ENCODE data around the gene RNF111. TPM values are rescaled to one million over a fixed set of nuclear protein-coding genes. Genes with fewer than 3 reads are reported as not detected.

The RNF111 gene
- total and polyA plus RNA-seq, 9 of the 15 experiments (the other 6 are each of a cell fraction or from before 2014, with no cell fraction given): 7.9 to 26.0 (median 14.4) TPM

GRCh38 chr15:59008086-59008485 is 20.6 kb downstream of the RNF111 start:
- intact Hi-C loops (cut with micrococcal nuclease): no loop called here
- DNase-seq (ENCODE audit: extremely low read depth in 1 of 4, low spot score in 3 of 4): no peak

More at GRCh38 chr15:59008086-59008485, 20.6 kb downstream of the RNF111 start:
- Histone ChIP-seq H3K27ac (ENCODE audit: extremely low read depth, low read depth, low read length) (no peak overlapping the region), H3K9me3 (replicated peaks; ENCODE audit: control insufficient read depth, insufficient read depth, low read depth, low read length) (no peaks in the 10 kb centered on the region), H3K27me3 (ENCODE audit: control insufficient read depth in 2 of 2, insufficient read depth in 2 of 2, low read length in 2 of 2) (no peaks in the 10 kb centered on the region), H4K20me1 (replicated peaks; ENCODE audit: control insufficient read depth, insufficient read depth, low read length) (no peaks in the 10 kb centered on the region), H3K79me2 (ENCODE audit: control insufficient read depth, insufficient read depth, low read length) (peaks cover 93% of the 10 kb centered on the region), H2AFZ (ENCODE audit: low read depth, low read length) (no peak overlapping the region), H3K9ac (ENCODE audit: insufficient read depth in 1 of 2, low read depth in 2 of 2, low read length in 2 of 2) (no peak overlapping the region), H3K4me3 (no peak overlapping the region), H3K36me3 (ENCODE audit: control insufficient read depth, insufficient read depth, low read length) (peaks cover 27% of the 10 kb centered on the region; the same call in 2 of the 3 replicates), H3K9me1 (ENCODE audit: control insufficient read depth, insufficient read depth, low read length) (no peaks in the 10 kb centered on the region), H3K4me1 (replicated peaks in 1 of 2; ENCODE audit: control insufficient read depth in 2 of 2, insufficient read depth in 2 of 2, low read length in 2 of 2) (peaks cover 9 to 14% of the 10 kb centered on the region in 2 experiments; a peak in 3 of 5 replicates), H3K4me2 (ENCODE audit: insufficient read depth, low read length) (no peak overlapping the region)
- ATAC-seq (no peak), FAIRE-seq (no peak)
- in situ Hi-C loops (cut with MboI): no loop called here
- ChIA-PET CTCF (ENCODE audit: low intra/inter-chr PET ratio) (no interaction called here), POLR2A (no interaction called here)
- no TSS peak for BruUV-seq (replicated peaks)
- TF ChIP-seq CBX2 (IDR thresholded peaks at IDR 0.05; ENCODE audit: insufficient read depth, low read length, poor library complexity, severe bottlenecking): no peak
- no peak for TF ChIP-seq ZBTB2 (IDR thresholded peaks at IDR 0.05)
- TF ChIP-seq RBM25 (IDR thresholded peaks at IDR 0.05; ENCODE audit: low read depth, low read length, severe bottlenecking): no peak
- no peak for TF ChIP-seq HINFP (tag; conservative IDR thresholded peaks at IDR 0.05; ENCODE audit: low read depth)
- TF ChIP-seq NONO (IDR thresholded peaks at IDR 0.05; ENCODE audit: low read depth in 2 of 2, low read length in 1 of 2): no peak
- TF ChIP-seq SIN3A (IDR thresholded peaks at IDR 0.05; ENCODE audit: borderline replicate concordance in 2 of 2, control insufficient read depth in 1 of 2, low read depth in 2 of 2, low read length in 2 of 2): no peak
- TF ChIP-seq NUFIP1 (IDR thresholded peaks at IDR 0.05; ENCODE audit: partially characterized antibody): no peak
- no peak for TF ChIP-seq FOS (IDR thresholded peaks at IDR 0.05; ENCODE audit: extremely low read depth, insufficient read length)
- no peak for TF ChIP-seq USF2 (CRISPR knock-in tag; IDR thresholded peaks at IDR 0.05)
- TF ChIP-seq PCBP2 (IDR thresholded peaks at IDR 0.05; ENCODE audit: low read depth, low read length, poor library complexity, severe bottlenecking): no peak
- TF ChIP-seq CSDE1 (IDR thresholded peaks at IDR 0.05): no peak
- no peak for TF ChIP-seq TRIM28 (IDR thresholded peaks at IDR 0.05)
- no peak for TF ChIP-seq BRF2 (IDR thresholded peaks at IDR 0.05; ENCODE audit: borderline replicate concordance, insufficient read depth, insufficient read length)
- no peak for TF ChIP-seq NCOA6 (IDR thresholded peaks at IDR 0.05)
- TF ChIP-seq GABPA (tag; conservative IDR thresholded peaks at IDR 0.05; ENCODE audit: low read depth): no peak
- WGBS (ENCODE audit: insufficient coverage, low coverage, missing lambda C conversion rate): 85% methylated on average over 6 of the region's 6 CpGs

Measured in K562 (cell line).